Smooth muscle cell (in vitro differentiated cells): ENCODE data around the gene ETV6. TPM values are rescaled to one million over a fixed set of nuclear protein-coding genes. Genes with fewer than 3 reads are reported as not detected.
A peak's percentile ranks its signal among the peaks of the same experiment; 100 is the strongest.

Experiments used
- DNase-seq: peaks from one replicate; lab custom pipeline; 2025; ENCODE audit not compliant: unreplicated experiment; lab: John Stamatoyannopoulos, UW
- H2AFZ ChIP-seq: fragments of 200-600 bp; sonication (generic); 2 replicates; pipeline ENCODE4 v1.6.0; 2016; ENCODE audit warnings: antibody characterized with exemption, low read depth, mild to moderate bottlenecking
- H3F3A ChIP-seq: fragments of 200-600 bp; sonication (generic); 2 replicates; pipeline ENCODE4 v1.6.0; 2017; ENCODE audit warnings: antibody characterized with exemption, low read depth
- H3K27ac ChIP-seq: fragments of 200-600 bp; sonication (generic); 2 replicates; pipeline ENCODE4 v1.5.1; 2016; ENCODE audit warnings: low read depth, mild to moderate bottlenecking
- H3K27me3 ChIP-seq: fragments of 200-600 bp; sonication (generic); 2 replicates; pipeline ENCODE4 v1.6.1; 2016; ENCODE audit warnings: low read depth, mild to moderate bottlenecking
- H3K36me3 ChIP-seq: fragments of 200-600 bp; sonication (generic); 2 replicates; pipeline ENCODE4 v1.5.1; 2016; ENCODE audit warnings: low read depth
- H3K4me1 ChIP-seq: fragments of 200-600 bp; sonication (generic); 2 replicates; pipeline ENCODE4 v1.5.1; 2016; ENCODE audit warnings: low read depth
- H3K4me2 ChIP-seq: fragments of 200-600 bp; sonication (generic); 2 replicates; pipeline ENCODE4 v1.6.0; 2016; ENCODE audit warnings: mild to moderate bottlenecking
- H3K4me3 ChIP-seq: fragments of 200-600 bp; sonication (generic); 2 replicates; pipeline ENCODE4 v1.5.1; 2016; ENCODE audit warnings: mild to moderate bottlenecking
- H3K79me2 ChIP-seq: fragments of 200-600 bp; sonication (generic); 2 replicates; pipeline ENCODE4 v1.6.0; 2016; ENCODE audit warnings: low read depth, mild to moderate bottlenecking
- H3K9ac ChIP-seq: fragments of 200-600 bp; sonication (generic); 2 replicates; pipeline ENCODE4 v1.6.0; 2016; ENCODE audit warnings: low read depth
- H3K9me3 ChIP-seq: fragments of 200-600 bp; sonication (generic); replicated peaks from 2 replicates; pipeline ENCODE4 v1.5.1; 2016; ENCODE audit warnings: low read depth
- H4K20me1 ChIP-seq: fragments of 200-600 bp; sonication (generic); 2 replicates; pipeline ENCODE4 v1.6.0; 2016; ENCODE audit warnings: low read depth
- WGBS: methylation state at CpG from one replicate; pipeline ENCODE4 v1.1.7; 2016; ENCODE audit warnings: low lambda C conversion rate; 5-methylcytosine and 5-hydroxymethylcytosine counted together
- polyA plus RNA-seq: library from polyadenylated mRNA; unstranded; fragments of >200 nt; fragmentation: Nextera tagmentation; extraction: Ambion mirVana; gene quantifications from 2 replicates; pipeline ENCODE4 v1.2.1, GENCODE V29; 2016
- total RNA-seq: library from RNA; depleted of rRNA; stranded (reverse); fragments of >200 nt; gene quantifications from 2 replicates; pipeline ENCODE4 v1.2.3, GENCODE V29; 2014
- TF ChIP-seq, protein P1 (sequence below): fragments of 200-600 bp; sonication (generic); IDR thresholded peaks from 2 replicates; pipeline ENCODE4 v1.5.1; 2017; ENCODE audit warnings: borderline replicate concordance, mild to moderate bottlenecking, antibody characterized with exemption; ENCODE audit not compliant: insufficient read depth, poor library complexity, severe bottlenecking

The ETV6 gene
- total and polyA plus RNA-seq, 2 experiments from 2014 or later: 11.5 to 23.8 TPM

DNA sequence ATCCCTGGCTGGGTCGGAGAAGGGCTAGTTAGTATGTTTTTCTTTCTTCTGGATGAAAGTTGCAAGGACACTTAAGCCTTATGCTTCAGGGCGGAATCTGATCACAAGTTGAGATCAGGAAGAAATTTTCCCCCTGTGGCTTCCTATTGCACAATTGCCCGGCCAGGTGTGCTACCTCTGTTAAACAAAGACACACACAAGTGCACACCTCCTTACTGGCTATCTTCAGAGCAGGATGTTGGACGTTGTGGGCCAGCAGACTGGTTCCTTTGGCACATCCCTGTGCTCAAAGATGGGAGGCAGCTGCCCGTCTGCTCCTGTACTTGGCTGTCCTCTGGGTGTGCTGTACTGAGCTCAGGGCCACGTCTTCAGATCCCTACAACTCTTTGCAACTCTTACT, 19.1 kb downstream of the ETV6 start:
- Histone ChIP-seq H3F3A (peaks cover 3% of the 10 kb centered on the region), H3K79me2 (peaks cover 100% of the 10 kb centered on the region), H3K4me2 (peak overlapping the region; percentile 64), H3K9ac (no peak overlapping the region), H3K36me3 (no peaks in the 10 kb centered on the region), H4K20me1 (peaks cover 74% of the 10 kb centered on the region), H3K27me3 (no peaks in the 10 kb centered on the region), H3K4me1 (peaks cover 13% of the 10 kb centered on the region), H2AFZ (no peak overlapping the region), H3K27ac (no peak overlapping the region), H3K9me3 (no peaks in the 10 kb centered on the region), H3K4me3 (no peak overlapping the region)
- 74% methylated on average over 6 of the region's 6 CpGs for WGBS
- TF ChIP-seq, protein P1, sequence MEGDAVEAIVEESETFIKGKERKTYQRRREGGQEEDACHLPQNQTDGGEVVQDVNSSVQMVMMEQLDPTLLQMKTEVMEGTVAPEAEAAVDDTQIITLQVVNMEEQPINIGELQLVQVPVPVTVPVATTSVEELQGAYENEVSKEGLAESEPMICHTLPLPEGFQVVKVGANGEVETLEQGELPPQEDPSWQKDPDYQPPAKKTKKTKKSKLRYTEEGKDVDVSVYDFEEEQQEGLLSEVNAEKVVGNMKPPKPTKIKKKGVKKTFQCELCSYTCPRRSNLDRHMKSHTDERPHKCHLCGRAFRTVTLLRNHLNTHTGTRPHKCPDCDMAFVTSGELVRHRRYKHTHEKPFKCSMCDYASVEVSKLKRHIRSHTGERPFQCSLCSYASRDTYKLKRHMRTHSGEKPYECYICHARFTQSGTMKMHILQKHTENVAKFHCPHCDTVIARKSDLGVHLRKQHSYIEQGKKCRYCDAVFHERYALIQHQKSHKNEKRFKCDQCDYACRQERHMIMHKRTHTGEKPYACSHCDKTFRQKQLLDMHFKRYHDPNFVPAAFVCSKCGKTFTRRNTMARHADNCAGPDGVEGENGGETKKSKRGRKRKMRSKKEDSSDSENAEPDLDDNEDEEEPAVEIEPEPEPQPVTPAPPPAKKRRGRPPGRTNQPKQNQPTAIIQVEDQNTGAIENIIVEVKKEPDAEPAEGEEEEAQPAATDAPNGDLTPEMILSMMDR: no peak
- DNase-seq: no peak

DNA sequence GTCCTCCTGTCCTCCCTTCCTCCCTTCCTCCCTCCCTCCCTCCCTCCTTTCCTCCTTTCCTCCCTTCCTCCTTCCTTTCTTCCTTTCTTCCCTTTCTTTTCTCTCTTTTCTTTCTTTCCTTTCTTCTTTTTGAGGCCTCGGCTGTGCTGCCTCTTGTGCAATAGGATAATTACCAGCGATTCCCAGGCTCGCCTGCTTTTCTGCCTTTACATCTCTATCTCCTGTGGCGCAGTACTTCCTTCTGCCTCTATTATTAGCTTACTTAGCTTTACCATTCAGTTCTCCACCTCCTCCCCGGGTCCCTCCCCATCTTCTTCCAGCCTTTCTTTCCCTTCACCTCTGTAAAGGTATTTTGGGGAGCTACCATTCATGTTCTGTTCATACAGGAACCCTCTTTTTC, 19.9 kb downstream of the ETV6 start:
- H3K27ac ChIP-seq: peak overlapping the region; percentile 15
- H3K79me2 ChIP-seq: peaks cover 100% of the 10 kb centered on the region
- peaks cover 3% of the 10 kb centered on the region for H3F3A ChIP-seq
- 20% methylated on average over 5 of the region's 5 CpGs for WGBS
- DNase-seq: no peak
- H3K9me3 ChIP-seq: no peaks in the 10 kb centered on the region
- no peak overlapping the region for H2AFZ ChIP-seq
- H3K4me2 ChIP-seq: peak overlapping the region; percentile 64
- peaks cover 13% of the 10 kb centered on the region for H3K4me1 ChIP-seq
- H3K4me3 ChIP-seq: no peak overlapping the region
- no peaks in the 10 kb centered on the region for H3K27me3 ChIP-seq
- H4K20me1 ChIP-seq: peaks cover 73% of the 10 kb centered on the region
- H3K36me3 ChIP-seq: no peaks in the 10 kb centered on the region
- H3K9ac ChIP-seq: no peak overlapping the region
- TF ChIP-seq, protein P1: no peak

DNA sequence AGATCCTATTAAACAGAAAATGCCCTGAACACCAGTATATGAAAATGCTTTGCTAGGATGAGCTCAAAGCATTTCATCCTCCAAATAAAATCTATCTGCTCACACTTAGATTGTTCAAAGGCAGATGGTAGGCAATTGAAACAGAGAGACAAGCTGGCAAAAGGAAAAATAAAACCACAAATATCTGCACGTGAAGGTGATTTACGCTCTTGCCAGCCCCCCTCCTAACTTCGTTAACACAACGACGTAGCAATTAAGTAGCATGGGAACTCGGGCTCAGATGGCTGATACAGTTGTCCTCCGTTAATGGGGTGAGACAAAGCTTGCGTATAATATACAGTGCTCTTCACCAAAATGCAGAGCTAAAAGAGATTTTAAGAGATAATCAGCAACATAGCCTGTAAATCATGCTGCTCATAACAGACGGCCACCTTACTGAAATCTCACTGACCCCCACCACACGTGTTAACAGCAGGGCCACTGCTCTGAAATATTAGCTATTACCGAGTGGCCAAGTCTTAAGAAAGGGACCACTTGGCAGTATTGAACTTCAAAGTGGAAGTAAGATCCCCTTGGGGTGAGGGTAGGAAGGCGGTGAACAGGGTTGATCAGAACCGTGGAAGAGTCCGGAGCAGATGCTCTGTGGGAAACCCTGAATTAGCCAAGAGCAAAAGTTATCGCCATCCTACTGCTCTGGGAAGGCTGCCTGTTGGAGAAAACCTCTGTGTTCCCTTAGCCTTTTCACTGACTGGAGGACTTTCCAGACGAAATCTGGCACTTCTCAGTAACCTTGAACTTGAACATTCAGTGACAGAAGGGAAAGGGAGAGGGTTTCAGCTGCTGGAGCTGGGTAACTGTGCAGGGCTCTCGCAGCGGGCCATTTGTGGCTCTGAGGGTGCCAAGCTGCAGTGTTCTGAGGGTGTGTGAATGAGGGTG, 23.1 kb downstream of the ETV6 start:
- TF ChIP-seq, protein P1: no peak
- no peaks in the 10 kb centered on the region for H3K27me3 ChIP-seq
- no peak overlapping the region for H2AFZ ChIP-seq
- H3K4me1 ChIP-seq: peaks cover 15% of the 10 kb centered on the region
- no peak overlapping the region for H3K27ac ChIP-seq
- H3K9me3 ChIP-seq: no peaks in the 10 kb centered on the region
- no peak overlapping the region for H3K9ac ChIP-seq
- 62% methylated on average over 18 of the region's 18 CpGs for WGBS
- peaks cover 100% of the 10 kb centered on the region for H3K79me2 ChIP-seq
- H3K4me2 ChIP-seq: peak overlapping the region; percentile 32
- H3F3A ChIP-seq: peaks cover 6% of the 10 kb centered on the region
- no peak overlapping the region for H3K4me3 ChIP-seq
- peaks cover 85% of the 10 kb centered on the region for H4K20me1 ChIP-seq
- H3K36me3 ChIP-seq: no peaks in the 10 kb centered on the region
- no peak for DNase-seq
